Measurements from ENCODE around the gene EPHB2.
"Not testable (repeated sequence)": the region's sequence is repeated elsewhere in the genome, so short reads cannot be mapped to it uniquely, and the experiment has no call there.

Gene EPHB2

DNA sequence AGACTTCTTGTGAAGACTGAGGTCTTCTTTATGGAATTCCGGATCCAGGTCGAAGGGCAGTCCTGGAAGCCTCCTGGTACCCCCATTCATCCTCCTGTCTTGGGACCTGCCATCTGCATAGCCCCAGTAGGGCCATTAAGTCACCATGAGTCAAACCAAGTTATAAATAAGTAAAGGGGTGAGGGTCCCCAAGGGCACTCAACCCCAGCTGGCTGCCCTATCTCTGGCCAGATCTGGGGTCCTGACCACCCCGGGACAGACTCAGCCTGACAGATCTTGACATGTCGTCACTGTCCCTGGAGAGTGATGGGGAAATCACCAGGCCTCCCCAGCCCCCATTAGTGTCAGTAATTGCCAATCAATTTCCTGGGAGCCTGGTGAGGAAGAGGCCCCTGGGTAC lies 108.7 kb downstream of the EPHB2 start:
- DNase-seq (ENCODE audit: low spot score), result no peak

DNA sequence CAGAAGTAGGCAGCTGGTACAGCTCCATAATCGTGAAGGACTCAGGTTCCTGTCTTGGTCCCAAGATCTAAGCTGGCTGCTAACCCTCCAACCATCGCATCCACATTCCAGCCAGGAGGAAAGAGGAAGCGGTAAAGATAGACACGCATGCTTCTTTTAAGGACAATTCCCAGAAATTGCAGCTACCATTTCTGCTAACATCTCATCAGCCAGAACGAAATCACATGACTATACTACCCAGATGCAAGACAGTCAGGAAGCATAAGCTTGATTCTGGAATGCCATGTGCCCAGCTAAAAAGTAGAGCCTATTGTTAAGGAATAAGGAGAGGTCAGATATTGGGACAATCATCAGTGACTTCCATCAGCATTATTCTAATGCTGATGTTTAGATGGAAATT lies 110.4 kb downstream of the EPHB2 start:
- DNase-seq (ENCODE audit: low spot score), result no peak

DNA sequence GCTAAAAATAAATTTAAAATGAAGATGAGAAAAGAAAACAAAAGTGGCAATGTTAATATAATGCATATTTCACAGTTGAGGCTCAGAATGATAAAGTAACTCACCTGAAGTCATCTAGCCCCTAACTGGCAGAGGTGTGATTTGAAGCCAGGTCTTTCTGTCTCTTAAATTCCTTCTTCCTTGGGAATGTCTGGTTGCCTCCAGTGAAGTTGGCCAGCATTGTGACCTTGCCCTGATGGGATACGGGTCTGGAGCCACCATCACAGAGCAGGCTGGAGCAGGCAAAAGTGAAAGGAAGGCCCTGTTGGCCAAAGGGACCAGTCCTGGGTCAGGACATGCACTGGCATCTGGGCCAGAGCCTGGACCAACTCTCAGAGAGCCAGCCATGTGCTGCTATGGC lies 111.7 kb downstream of the EPHB2 start:
- no peak for DNase-seq (ENCODE audit: low spot score)

DNA sequence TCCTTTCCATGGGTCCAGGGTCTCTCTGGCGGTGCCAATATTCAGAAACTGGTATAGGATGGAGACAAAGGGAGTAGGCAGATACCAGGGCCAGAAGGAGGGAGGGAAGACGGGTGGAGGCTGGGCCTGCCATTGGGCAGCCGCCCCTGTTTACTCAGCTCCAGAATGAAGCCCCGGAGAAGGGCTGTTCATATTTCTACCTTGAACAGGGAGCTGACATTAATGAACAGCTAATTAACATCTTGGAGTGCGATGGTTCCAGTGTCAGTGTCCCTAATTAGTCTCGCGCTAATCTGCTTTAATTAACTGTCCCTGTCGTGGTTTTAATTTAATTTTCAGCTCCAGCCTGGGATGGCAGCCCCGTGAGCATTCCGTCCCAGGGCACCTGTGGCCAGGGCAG lies 113.8 kb downstream of the EPHB2 start:
- DNase-seq (ENCODE audit: low spot score), result no peak

DNA sequence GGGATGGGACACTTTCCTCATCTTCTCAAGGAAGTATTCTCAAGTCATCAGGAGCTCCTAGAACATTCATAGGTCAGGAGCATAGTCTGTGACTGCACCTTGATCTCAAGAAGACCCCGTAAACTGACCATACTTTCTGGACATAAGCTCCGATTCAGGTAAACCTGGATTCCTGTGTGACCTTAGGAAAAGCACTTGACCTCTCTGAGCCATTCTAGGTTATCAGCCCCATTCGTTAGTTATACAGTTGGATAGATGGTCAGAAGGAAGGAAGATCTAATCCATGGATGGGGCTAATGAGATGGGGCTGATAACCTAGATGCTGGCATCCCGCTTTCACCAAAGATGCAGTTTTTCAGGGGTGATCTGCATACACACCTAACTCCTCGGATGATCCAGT lies 114.3 kb downstream of the EPHB2 start:
- no peak for DNase-seq (ENCODE audit: low spot score)

DNA sequence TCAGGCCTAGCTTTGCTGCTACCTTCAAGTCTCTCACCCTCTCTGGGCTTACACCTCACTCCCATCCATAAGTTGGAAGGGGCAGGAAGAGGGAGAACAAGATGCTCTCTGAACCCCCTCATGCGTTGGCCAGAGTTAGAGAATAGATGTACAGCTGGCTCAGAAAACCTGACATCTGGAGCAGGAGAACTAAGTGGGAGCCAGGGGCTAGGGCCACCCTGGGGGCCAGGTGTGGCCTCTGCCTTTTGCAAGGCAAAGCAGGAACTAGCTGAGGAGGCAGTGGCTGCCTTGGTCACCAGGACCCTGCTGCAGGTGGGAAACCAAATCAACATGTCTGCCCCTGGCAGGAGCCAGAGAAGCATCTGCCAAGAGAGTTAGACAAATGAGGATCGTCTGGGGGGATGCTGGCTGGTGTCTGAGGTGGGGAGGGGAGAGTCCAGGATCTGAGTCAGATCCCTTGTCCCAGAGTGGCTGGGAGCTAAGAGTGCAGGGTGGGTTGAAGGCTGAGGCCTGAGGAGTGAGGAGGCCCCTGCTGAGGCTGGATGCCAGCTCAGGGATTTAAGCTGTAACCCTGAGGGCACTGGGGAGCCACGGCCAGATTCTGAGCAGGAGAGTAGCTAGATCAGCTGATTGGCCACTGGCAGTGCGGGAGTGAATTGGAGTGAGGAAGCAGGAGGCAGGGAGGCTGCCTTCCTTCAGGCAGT lies 115.0 kb downstream of the EPHB2 start:
- no peak for DNase-seq (ENCODE audit: low spot score)

DNA sequence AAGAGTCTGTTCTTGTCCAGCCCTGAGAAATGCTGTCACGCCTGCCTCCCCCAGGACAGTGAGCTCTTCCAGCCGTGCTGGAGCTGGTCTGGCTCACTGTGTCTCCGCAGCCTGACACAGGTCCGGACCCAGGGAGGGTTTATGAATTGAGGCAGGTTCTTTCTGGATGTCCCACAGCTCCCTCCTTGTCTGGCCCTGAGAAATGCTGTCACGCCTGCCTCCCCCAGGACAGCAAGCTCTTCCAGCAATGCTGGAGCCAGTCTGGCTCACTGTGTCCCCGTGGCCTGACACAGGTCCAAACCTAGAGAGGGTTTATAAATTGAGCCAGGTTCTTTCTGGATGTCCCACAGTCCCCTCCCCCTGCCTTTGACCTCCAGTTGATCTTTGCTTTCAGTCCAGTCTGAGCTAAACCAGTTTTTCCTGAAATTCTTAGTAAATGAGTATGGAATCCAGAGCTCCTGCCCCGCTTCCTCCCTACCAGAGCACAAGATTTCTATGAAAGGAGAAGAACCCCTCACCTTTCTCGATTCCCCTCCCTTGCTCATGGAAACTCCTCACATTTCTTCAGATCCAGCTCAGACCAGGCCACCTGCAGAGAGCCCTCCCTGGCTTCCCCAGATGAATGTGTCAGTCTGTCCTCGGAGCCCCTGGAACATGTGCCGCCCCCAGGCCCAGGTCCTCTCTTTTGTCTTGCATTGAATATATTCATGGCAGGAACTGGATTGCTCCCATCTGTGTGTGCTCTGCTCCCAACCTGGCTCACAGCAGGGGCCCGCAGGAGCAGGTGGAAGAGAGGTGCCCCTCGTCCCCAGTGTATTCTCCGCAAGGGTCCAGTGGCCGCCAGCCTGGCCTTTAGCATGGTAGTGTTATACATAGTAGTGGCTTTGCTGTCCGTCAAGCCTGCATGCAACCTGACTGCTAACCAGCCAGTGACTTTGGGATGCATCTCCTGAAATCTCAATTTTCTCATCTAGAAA lies 116.3 kb downstream of the EPHB2 start:
- DNase-seq (ENCODE audit: low spot score), result no peak

DNA sequence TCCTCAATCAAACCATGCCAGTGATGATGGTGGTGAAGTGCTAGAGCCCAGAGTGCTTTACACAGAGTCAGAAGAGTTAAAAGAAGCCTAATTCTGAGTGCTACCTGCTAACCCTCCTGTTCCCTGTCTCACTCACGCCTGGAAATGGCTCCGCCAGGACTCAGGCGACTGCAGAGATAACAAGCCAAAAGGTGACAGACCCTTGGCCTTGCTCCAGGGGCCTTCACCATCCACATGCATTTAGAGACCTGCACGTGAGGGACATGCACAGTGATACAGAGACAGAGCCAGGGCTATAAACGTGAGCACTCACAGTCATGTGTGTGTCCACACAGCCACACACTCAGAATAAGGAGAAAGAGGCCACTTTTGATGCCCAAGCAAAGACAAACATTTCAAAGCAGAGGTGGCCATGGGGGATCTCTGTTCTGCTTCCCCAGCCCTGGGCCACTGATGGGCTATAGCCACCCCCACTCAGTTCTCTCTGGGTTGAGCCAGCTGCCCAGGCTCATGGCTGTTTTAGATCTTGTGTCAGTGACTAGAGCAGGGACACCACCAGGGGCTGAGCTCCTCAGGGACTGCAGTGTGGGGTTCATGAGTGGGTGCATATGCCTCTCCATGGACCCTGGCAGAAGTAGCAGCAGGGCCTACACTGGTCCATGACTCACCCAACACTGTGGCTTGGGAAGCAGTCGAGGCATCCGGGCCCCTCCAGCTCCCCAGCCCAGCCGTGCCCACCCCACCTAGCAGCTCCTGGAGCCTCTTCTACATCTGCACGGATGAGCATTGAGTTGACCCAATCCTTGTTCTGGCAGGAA lies 117.2 kb downstream of the EPHB2 start:
- DNase-seq (ENCODE audit: low spot score), result no peak

DNA sequence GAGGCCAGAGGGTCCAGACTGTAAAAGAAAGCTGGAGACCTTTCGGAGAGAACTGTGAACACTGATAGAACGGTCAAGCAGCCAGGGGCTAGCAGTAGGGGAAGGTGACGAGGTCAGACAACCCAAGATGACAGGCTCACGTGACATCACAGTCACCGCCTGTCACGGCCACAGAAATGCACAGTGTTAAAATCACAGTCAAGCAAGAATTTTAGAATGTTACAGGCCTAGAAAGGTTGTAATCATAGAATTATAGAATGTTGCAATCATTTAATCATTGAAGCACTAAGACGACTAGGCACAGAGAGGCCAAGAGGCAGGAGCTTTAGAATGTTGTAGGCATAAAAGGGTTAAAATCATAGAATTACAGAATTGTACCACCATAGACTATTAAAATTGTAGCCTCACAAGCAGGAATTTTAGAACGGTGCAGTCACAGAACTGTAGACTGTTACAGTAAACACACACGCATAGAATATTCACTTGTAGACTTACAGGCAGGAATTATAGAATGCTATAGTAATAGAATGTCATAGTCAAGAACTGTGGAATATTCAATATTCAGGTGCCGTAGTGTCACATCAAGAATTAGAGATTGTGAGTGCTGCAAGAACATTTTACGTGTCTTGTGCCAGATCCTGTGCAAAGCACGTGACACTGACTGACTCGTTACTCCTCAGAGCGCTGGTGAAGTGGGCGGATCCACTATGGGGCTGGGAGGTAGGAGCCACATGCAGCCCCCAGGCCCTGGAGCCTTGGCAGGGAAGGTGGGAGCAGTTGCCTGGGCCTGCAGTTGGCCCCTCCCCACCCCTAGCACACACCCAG lies 118.1 kb downstream of the EPHB2 start:
- no peak for DNase-seq (ENCODE audit: low spot score)

DNA sequence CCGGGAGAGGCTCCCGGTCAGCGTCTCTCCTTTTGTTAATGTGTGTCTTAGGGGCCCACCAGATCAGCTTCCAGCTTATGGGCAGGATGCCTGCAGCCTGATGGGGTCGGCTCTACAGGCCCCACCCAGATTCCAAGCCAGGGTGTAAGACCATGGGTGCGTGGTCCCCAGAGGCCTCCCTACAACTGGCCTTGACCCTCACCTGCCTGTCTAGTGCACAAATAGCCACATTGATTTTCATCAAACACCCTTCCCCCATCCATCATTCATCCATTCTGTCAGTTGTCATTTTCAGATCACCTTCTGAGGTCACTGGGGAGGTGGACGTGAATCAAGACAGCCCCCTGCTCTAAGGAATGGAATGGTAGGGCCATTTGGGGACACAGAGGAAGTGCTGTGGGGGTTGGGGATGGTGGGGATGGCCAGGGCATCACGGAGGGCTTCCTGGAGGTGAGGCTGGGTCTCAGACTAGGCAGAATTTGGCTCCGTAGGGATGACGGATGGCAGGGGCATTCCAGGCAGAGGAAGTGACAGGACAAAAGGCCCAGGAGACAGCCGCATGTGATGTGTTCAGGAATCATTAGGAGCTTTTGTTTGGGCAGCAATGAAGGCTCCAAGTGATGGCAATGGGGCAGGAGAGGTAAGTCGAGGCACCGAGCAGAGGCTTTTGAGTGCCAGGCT lies 118.8 kb downstream of the EPHB2 start:
- no peak for DNase-seq (ENCODE audit: low spot score)

DNA sequence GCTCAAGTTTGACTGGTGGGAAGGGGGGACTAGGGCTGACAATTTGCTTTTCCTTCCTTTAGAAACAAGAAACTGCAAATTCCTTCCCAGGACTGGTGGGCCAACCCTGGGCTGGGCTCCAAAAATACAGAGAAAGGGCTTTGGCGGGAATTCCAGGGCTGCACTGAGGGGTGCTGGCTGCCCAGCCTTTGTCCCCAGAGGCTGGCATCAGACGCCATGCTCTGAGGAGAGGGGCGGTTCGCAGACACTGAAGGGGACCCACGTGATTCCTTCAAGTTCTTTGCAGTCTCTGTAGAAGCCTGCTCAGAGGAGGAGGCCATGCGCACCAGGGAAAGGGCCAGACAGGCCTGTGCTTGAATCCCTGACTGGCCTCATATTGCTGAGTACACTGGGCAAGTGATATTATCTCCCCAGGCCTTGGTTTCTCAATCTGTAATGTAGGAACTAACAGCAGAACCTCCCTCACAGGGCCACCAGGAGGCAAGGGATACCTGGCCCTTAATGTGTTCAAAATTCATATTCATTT lies 119.5 kb downstream of the EPHB2 start:
- peak; percentile 60 for DNase-seq (ENCODE audit: low spot score)

DNA sequence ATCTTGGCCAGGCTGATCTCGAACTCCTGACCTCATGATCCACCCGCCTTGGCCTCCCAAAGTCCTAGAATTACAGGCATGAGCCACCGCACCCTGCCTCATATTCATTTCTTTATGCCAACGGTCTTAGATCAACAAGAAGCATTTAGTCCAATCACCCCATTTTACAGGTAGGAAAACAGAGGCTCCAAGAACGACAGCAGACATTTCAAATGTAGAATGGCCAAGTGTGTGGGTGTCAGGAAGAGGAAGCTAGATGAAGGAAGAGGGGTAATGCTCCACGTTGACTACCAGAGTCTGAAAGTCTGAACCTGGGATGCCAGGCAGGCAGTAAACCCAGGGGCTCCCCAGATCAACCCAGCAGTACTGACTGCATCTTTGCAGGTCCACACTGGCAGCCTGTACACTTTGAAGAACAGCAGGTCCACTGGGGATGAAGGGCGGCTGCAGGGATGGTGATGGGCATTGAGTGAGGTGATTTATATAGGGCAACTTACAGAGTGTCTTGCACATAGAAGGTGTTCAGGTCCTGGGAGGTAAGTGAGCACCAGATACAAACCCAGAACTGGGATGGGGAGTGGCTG lies 120.2 kb downstream of the EPHB2 start:
- DNase-seq (ENCODE audit: low spot score), result no peak

DNA sequence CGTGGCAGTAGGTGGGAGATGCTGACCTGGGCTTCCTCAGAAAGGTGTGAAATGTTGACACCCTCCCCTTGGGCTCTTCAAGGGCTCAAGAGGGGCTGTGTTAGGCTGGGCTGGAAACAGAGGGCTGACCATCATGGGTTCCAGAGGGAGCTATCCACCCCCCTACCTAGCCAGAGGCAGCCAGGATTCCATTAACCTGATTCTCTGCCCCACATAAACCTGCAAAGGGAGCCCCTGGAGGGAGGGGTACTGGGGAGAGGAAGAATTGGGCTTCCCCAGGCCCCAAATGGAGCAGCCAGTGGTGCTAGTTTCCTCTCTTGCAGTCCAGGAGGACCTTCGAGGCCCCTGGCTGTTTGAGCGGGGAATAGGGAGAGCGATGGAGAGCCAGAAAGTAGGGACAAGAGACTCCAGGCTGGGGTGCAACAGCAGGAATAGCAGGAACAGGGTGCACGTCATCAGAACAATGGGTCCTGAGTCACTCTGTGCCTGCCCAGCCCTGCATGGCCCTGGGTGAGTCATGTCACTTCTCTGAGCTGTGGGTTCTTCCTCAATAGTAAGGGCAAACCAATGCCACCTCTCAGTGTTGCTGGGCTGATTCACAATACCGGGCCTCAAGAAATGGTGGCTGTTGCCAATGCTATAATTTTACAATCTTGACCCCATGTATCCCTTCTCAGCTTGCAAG lies 121.2 kb downstream of the EPHB2 start:
- DNase-seq (ENCODE audit: low spot score), result no peak

DNA sequence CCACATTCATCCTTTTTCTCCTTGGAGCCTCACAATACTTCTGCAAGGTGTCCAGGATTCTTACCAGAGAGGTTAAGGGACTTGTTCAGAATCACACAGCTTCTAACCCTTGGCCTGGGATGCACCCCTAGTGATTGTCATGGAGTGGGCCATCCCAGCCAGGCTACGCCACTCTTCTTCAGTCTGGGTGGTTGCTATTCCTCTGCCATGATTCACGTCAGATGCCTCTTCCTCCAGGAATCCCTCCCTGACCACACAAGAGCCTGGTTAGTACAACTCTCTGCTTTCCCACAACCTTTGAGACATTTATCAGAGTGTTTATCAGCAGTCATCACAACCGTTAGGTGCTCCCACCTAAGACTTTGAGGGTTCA lies 121.8 kb downstream of the EPHB2 start:
- DNase-seq (ENCODE audit: low spot score), result no peak

DNA sequence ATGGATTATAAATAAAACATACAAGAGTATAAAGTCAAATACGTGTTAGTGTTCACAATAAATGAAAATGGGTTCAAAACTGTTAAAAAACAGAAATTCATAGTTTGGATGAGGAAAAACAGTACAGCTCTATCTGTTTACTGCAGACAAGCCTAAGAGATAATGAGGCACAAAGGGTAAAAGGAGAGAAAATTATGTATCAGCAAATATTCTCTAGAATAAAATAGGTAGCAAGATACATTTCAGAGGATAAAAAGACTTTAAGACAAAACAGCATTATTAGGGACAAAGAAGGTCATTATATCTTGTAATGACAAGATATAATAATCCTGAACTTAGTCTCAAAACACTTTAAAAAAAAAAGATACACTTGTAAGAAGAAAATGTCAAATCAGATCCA lies 123.1 kb downstream of the EPHB2 start:
- no peak for DNase-seq (ENCODE audit: low spot score)

DNA sequence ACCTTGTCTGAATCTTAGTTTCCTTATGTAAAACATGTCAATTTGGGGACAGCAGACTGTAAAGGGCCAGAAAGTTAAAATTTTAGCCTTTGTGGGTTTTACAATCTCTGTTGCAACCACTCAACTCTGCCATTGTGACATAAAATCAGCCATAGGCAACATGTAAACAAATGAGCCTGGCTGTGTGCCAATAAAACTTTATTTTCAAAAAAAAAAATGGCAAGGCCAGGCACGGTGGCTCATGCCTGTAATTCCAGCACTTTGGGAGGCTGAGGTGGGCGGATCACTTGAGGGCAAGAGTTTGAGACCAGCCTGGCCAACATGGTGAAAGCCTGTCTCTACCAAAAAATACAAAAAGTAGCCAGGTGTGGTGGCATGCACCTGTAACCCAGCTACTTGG lies 123.8 kb downstream of the EPHB2 start:
- DNase-seq (ENCODE audit: low spot score), result not testable (repeated sequence)

DNA sequence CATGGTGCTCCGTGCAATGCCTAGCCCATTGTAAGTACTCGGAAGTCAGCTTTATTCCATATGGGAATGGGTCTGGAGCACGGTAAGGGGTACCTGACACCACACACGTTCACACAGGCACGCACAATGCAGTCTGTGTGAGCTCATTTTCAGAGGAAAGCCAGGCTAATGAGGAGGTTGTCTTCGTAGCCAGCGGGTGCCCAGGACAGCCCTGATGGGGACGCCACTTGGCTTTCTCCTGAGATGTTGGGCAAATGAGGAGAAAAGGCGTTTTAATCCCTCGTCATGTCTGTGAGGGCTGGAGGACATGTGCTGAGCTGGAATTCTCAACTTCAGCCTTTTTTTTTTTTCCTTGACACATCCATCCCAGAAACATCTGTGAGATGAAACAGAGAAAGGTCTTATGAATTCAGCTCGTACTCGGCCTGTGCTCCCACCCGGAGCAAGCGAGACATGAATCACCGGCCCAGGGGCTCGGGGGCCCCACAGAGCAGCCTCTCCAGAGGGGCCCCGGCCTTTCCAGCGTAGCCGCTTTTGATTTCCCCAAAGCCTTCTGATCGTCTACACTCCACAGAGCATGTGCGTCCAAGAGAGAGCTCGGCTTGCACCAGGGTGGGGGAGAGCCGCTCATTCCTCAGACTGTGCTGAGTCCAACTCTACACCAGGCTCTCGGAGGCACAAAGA lies 125.1 kb downstream of the EPHB2 start:
- no peak for DNase-seq (ENCODE audit: low spot score)

DNA sequence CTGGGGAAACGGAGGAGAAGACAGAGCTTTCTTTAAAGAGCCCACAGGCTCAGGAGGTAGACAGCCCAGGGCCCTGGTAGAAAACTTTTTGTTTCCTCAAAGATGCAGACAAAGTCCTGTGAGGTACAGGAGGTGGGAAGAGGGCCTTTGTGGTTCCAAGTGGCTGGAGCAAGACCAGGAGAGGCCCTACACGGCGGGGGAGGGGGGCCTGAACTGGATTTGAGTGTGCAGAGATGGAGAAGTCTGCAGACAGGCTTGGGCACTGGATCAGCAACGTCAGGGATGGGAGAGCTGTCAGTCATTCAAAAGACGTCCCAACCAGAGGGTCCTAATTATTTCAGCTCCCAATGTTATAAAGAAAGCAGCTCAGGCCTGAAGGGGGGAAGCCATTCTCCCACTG lies 126.2 kb downstream of the EPHB2 start:
- no peak for DNase-seq (ENCODE audit: low spot score)

DNA sequence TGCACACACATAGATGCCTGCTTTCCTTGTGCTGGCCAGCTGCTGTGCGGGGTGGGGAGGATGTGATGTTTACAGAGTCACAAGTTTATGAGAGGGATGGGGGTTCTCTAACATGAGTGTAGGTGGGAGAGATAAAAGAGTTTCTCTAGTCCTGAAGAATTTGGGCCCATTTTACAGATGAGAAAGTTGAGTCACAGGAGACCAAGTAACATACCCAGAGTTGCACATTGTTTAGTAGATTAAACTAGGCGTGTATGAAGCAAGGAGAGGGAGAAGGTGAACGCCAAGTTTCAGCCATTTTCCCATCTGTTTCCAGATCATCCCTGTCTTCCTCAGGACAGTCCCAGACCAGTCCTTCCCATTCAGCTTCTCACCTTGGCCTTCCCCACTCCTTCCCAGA lies 126.7 kb downstream of the EPHB2 start:
- DNase-seq (ENCODE audit: low spot score), result no peak
